Skeletal muscle satellite cell (primary cell): ENCODE data around the gene PRRX1.

Source experiments
- H3K27me3 ChIP-seq: 2 replicates; pipeline ENCODE4 v1.7.0; 2013; ENCODE audit warnings: low read length; ENCODE audit not compliant: control insufficient read depth, insufficient read depth
- H3K36me3 ChIP-seq: 2 replicates; pipeline ENCODE4 v1.7.0; 2013; ENCODE audit warnings: mild to moderate bottlenecking, control low read depth, low read length; ENCODE audit not compliant: insufficient read depth
- H3K4me1 ChIP-seq: 2 replicates; pipeline ENCODE4 v1.7.0; 2013; ENCODE audit warnings: low read length; ENCODE audit not compliant: control insufficient read depth, insufficient read depth
- H3K4me2 ChIP-seq: 2 replicates; pipeline ENCODE4 v1.7.0; 2013; ENCODE audit warnings: mild to moderate bottlenecking, low read length
- H3K4me3 ChIP-seq: 2 replicates; pipeline ENCODE4 v1.7.0; 2013; ENCODE audit warnings: low read length
- H3K9ac ChIP-seq: 2 replicates; pipeline ENCODE4 v1.7.0; 2013; ENCODE audit warnings: mild to moderate bottlenecking, low read depth, low read length, moderate library complexity
- H3K9me3 ChIP-seq: replicated peaks from 2 replicates; pipeline ENCODE4 v1.7.0; 2013; ENCODE audit warnings: mild to moderate bottlenecking, control low read depth, low read length

Gene PRRX1

DNA sequence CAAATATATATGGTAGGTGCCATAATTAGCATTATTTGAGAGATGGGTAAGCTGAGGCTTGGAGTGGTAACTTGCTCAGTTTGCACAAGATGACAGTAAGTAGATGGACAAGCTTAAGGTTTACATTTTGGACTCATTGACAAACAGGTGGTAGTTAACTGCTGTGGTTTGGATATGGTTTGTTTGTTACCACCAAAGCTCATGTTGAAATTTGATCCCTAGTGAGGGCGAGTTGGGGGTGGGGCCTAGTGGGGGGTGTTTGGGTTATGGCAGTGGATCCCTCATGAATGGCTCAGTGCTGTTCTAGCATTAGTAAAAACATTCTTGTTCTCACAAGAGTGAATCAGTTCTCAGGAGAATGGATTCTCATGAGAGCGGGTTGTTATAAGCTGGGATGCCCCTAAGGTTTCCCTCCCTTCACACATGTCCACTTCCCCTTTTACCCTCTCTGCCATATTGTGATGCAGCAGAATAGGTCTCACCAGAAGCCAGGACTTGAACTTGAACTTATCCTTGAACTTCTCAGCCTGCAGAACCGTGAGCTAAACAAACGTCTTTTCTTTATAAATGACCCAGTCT lies 6.6 kb upstream of the PRRX1 start:
- Histone ChIP-seq H3K27me3 (no peaks in the 10 kb centered on the region), H3K4me3 (no peak overlapping the region), H3K4me1 (peaks cover 5% of the 10 kb centered on the region), H3K4me2 (no peak overlapping the region), H3K9me3 (no peaks in the 10 kb centered on the region), H3K9ac (no peak overlapping the region), H3K36me3 (no peaks in the 10 kb centered on the region)

GRCh38 chr1:170659399-170660035 lies 4.4 kb upstream of the PRRX1 start:
- Histone ChIP-seq H3K4me3 (no peak overlapping the region), H3K9me3 (no peaks in the 10 kb centered on the region), H3K4me1 (peaks cover 5% of the 10 kb centered on the region), H3K9ac (no peak overlapping the region), H3K4me2 (no peak overlapping the region), H3K27me3 (no peaks in the 10 kb centered on the region), H3K36me3 (no peaks in the 10 kb centered on the region)

DNA sequence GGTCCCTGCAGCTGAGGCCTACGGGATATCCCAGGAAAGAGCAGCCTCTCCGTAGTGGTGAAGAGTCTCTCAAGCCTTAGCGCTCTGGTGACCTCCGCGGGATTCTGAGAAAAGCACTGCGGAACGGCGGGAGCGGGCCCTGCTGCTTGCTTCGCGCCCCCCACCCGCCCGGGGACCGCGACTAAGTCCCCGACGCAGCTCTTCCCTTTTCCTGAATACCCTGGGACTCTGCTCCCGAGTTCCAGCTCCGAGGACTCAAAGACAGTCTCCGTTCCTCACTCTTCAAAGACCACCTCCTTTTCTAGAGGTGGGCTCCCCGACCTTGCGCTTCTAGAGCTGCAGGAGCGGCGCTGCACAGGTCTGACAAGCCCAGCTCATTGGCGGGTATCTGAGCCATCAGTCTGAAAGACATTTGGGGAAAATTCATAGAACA lies 3.6 kb upstream of the PRRX1 start:
- Histone ChIP-seq H3K4me3 (no peak overlapping the region), H3K4me2 (no peak overlapping the region), H3K9ac (no peak overlapping the region), H3K9me3 (no peaks in the 10 kb centered on the region), H3K27me3 (no peaks in the 10 kb centered on the region), H3K36me3 (no peaks in the 10 kb centered on the region), H3K4me1 (peaks cover 8% of the 10 kb centered on the region)

DNA sequence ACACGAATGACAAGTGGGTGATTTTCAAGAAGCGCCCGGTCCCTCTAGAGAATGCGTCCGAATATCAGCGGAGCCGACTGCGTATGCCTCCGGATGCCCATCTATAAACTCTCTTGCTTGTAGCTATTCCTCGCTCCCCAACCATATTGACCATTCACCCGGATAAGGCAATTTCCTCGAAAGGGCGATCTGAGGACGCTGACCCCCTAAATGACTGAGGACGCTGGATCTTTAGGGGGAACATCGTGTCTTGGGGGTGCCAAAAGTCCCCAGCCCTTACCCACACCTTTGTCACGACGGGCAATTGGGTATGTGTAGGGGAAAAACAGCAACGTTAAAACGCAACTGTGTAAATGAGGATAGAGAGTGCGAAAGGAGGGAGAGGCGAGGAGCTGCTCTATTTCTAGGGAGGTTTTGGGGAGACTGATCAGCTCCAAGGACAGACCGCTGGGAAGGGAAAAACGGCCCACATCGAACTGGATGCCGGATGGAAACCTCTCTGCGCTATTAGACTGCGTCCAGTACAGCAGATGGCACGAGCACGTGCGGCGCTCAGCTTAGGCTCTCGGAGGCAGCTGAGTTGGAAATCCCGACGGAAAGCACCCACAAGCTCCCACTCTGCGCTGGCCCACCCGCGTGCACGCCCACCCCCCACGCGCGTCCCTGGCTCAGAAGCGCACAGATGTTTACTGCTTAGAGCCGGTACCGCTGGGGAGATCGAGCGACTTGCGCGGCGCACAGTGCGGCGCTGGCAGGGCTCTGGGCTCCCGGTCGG lies 2.9 kb upstream of the PRRX1 start:
- Histone ChIP-seq H3K36me3 (peaks cover 4% of the 10 kb centered on the region), H3K4me3 (peak overlapping the region; percentile 98), H3K9me3 (no peaks in the 10 kb centered on the region), H3K9ac (peak overlapping the region; percentile 56), H3K4me1 (peaks cover 14% of the 10 kb centered on the region), H3K27me3 (no peaks in the 10 kb centered on the region), H3K4me2 (peak overlapping the region; percentile 99)

GRCh38 chr1:170661646-170662411 lies 2.1 kb upstream of the PRRX1 start:
- H3K27me3 ChIP-seq: no peaks in the 10 kb centered on the region
- H3K4me3 ChIP-seq: peak overlapping the region; percentile 98
- no peaks in the 10 kb centered on the region for H3K9me3 ChIP-seq
- H3K36me3 ChIP-seq: peaks cover 10% of the 10 kb centered on the region
- H3K4me1 ChIP-seq: peaks cover 19% of the 10 kb centered on the region
- peak overlapping the region; percentile 99 for H3K4me2 ChIP-seq
- H3K9ac ChIP-seq: peak overlapping the region; percentile 90

GRCh38 chr1:170662561-170663403 lies 1.1 kb upstream of the PRRX1 start:
- Histone ChIP-seq H3K4me2 (peak overlapping the region; percentile 99), H3K36me3 (peaks cover 16% of the 10 kb centered on the region), H3K9ac (peak overlapping the region; percentile 90), H3K9me3 (no peaks in the 10 kb centered on the region), H3K4me1 (peaks cover 29% of the 10 kb centered on the region), H3K4me3 (peak overlapping the region; percentile 98), H3K27me3 (no peaks in the 10 kb centered on the region)

GRCh38 chr1:170663404-170664092 lies 383 bp upstream of the PRRX1 start:
- H3K4me1 ChIP-seq: peaks cover 36% of the 10 kb centered on the region

DNA sequence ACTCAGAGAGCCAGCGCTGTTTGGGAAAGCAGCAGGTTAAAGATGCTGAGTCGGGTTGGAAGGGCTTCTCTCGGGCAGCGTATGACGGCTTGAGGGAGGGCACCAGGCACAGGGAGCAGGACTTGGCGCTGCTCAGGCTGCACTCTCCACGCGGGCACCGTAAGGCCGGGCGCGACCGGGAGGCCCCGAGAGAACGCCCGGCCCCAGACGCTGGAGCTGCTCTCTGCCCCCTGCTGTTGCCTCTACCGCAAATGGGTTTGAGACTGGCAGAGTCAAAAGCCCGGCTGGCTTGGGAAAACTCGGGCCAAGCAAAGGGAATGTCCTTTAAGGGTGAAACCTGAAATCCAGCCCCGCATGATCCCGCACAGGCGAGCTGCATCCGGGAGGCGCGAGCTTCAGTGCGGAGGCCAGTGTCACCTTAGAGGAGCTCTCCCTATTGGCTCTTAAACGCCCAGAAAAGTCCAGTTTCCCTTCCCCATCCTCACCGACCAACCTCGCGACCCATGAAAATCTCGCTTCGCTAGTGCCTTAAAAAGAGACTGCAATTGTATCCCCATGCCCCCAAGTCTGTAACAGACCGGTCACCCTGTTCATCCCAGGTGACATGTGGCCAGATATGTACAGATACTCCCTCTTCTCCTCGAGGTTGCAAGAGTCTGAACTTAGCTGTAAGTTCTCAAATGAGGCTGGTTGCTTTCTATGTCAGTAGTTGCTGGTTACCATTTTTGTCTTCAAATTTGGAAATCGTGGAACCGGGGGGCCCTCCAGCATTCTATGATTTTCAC lies 1.1 kb downstream of the PRRX1 start:
- H3K4me1 ChIP-seq: peaks cover 42% of the 10 kb centered on the region
- H3K4me3 ChIP-seq: peak overlapping the region; percentile 98
- no peaks in the 10 kb centered on the region for H3K27me3 ChIP-seq

More at GRCh38 chr1:170663404-170664092, 383 bp upstream of the PRRX1 start:
- Histone ChIP-seq H3K9ac (peak overlapping the region; percentile 90), H3K4me3 (peak overlapping the region; percentile 98), H3K36me3 (peaks cover 16% of the 10 kb centered on the region), H3K27me3 (no peaks in the 10 kb centered on the region), H3K9me3 (no peaks in the 10 kb centered on the region), H3K4me2 (peak overlapping the region; percentile 99)

GRCh38 chr1:170665629-170666028 lies 1.7 kb downstream of the PRRX1 start:
- Histone ChIP-seq H3K9me3 (no peaks in the 10 kb centered on the region), H3K4me3 (peak overlapping the region; percentile 98)

More for the DNA sequence above, 1.1 kb downstream of the PRRX1 start:
- Histone ChIP-seq H3K9ac (peak overlapping the region; percentile 90), H3K36me3 (peaks cover 16% of the 10 kb centered on the region), H3K9me3 (no peaks in the 10 kb centered on the region), H3K4me2 (peak overlapping the region; percentile 99)

More at GRCh38 chr1:170665629-170666028, 1.7 kb downstream of the PRRX1 start:
- Histone ChIP-seq H3K36me3 (peaks cover 16% of the 10 kb centered on the region), H3K27me3 (no peaks in the 10 kb centered on the region), H3K4me1 (peaks cover 42% of the 10 kb centered on the region), H3K9ac (peak overlapping the region; percentile 90), H3K4me2 (peak overlapping the region; percentile 99)
